Stimulated activated naive CD4-positive, alpha-beta T cell treated with Interleukin-2 at 50 U/mL for 16 hours (primary cell): Measurements from ENCODE around the gene ZNF592.

ENCODE experiments used
- DNase-seq: peaks from one replicate; lab custom pipeline; 2025; lab: John Stamatoyannopoulos, UW

Gene ZNF592

GRCh38 chr15:84781495-84781894 lies 33.1 kb downstream of the ZNF592 start:
- DNase-seq: no peak

- DNase-seq: no peak
Observed at GRCh38 chr15:84782346-84782745, 34.0 kb downstream of the ZNF592 start.

- no peak for DNase-seq
Observed at GRCh38 chr15:84783493-84784251, 35.3 kb downstream of the ZNF592 start.

GRCh38 chr15:84784262-84784661 lies 35.9 kb downstream of the ZNF592 start:
- no peak for DNase-seq

GRCh38 chr15:84785053-84785452 lies 36.7 kb downstream of the ZNF592 start:
- no peak for DNase-seq

GRCh38 chr15:84788500-84788899 lies 40.1 kb downstream of the ZNF592 start:
- no peak for DNase-seq

- DNase-seq: no peak
Observed at GRCh38 chr15:84789762-84790161, 41.4 kb downstream of the ZNF592 start.

GRCh38 chr15:84790676-84791075 lies 42.3 kb downstream of the ZNF592 start:
- DNase-seq: no peak

GRCh38 chr15:84791763-84792162 lies 43.4 kb downstream of the ZNF592 start:
- no peak for DNase-seq

GRCh38 chr15:84793431-84794161 lies 45.2 kb downstream of the ZNF592 start:
- no peak for DNase-seq

- no peak for DNase-seq
Observed at GRCh38 chr15:84794162-84794547, 45.8 kb downstream of the ZNF592 start.

- no peak for DNase-seq
Observed at GRCh38 chr15:84795186-84795585, 46.8 kb downstream of the ZNF592 start.

- no peak for DNase-seq
Observed at GRCh38 chr15:84797212-84797611, 48.8 kb downstream of the ZNF592 start.

GRCh38 chr15:84797801-84798200 lies 49.4 kb downstream of the ZNF592 start:
- no peak for DNase-seq

GRCh38 chr15:84798436-84798946 lies 50.1 kb downstream of the ZNF592 start:
- no peak for DNase-seq

GRCh38 chr15:84799511-84800187 lies 51.3 kb downstream of the ZNF592 start:
- no peak for DNase-seq

GRCh38 chr15:84800365-84800806 lies 52.0 kb downstream of the ZNF592 start:
- no peak for DNase-seq

GRCh38 chr15:84804005-84804900 lies 55.9 kb downstream of the ZNF592 start:
- DNase-seq: no peak

- DNase-seq: no peak
Observed at GRCh38 chr15:84805221-84805620, 56.8 kb downstream of the ZNF592 start.

- no peak for DNase-seq
Observed at GRCh38 chr15:84807228-84807627, 58.8 kb downstream of the ZNF592 start.

GRCh38 chr15:84810073-84810840 lies 61.9 kb downstream of the ZNF592 start:
- no peak for DNase-seq
